Lung microvascular endothelial cell (primary cell): ENCODE data around the gene MBNL1. TPM values are rescaled to one million over a fixed set of nuclear protein-coding genes. Genes with fewer than 3 reads are reported as not detected.

Source experiments
- DNase-seq, 2 donors: peaks; one replicate each; pipeline versions ENCODE4 v3.0.0 to v3.0.0-alpha.2; 2010; ENCODE audit warnings: low read depth in 2 of 2
- total RNA-seq: library from RNA; depleted of rRNA; stranded (reverse); fragments of >200 nt; gene quantifications from 2 replicates; pipeline ENCODE4 v1.2.1, GENCODE V29; 2014

The MBNL1 gene
- total RNA-seq, 1 donor from 2014 or later, result 206 TPM

- peak in 1 of 2 donors; percentile 26 for DNase-seq
Observed at GRCh38 chr3:152443212-152444023, 174.7 kb downstream of the MBNL1 start.

- peak; percentile 67 to 68 for DNase-seq
Observed at GRCh38 chr3:152444029-152444641, 175.4 kb downstream of the MBNL1 start.

GRCh38 chr3:152445212-152445611 lies 176.5 kb downstream of the MBNL1 start:
- DNase-seq, result no peak

GRCh38 chr3:152446495-152446894 lies 177.8 kb downstream of the MBNL1 start:
- no peak for DNase-seq

- no peak for DNase-seq
Observed at GRCh38 chr3:152447511-152447910, 178.8 kb downstream of the MBNL1 start.

GRCh38 chr3:152448091-152448490 lies 179.4 kb downstream of the MBNL1 start:
- no peak for DNase-seq

- DNase-seq, result no peak
Observed at GRCh38 chr3:152452318-152452717, 183.6 kb downstream of the MBNL1 start.

- no peak for DNase-seq
Observed at GRCh38 chr3:152454076-152454875, 185.5 kb downstream of the MBNL1 start.

GRCh38 chr3:152455989-152456388 lies 187.3 kb downstream of the MBNL1 start:
- no peak for DNase-seq

- DNase-seq, result no peak
Observed at GRCh38 chr3:152457500-152458375, 189.0 kb downstream of the MBNL1 start.

GRCh38 chr3:152458376-152459117 lies 189.8 kb downstream of the MBNL1 start:
- no peak for DNase-seq

GRCh38 chr3:152459118-152459515 lies 190.4 kb downstream of the MBNL1 start:
- DNase-seq, result no peak

- DNase-seq, result no peak
Observed at GRCh38 chr3:152459572-152459971, 190.8 kb downstream of the MBNL1 start.

- peak; percentile 32 to 54 for DNase-seq
Observed at GRCh38 chr3:152460936-152461335, 192.2 kb downstream of the MBNL1 start.

GRCh38 chr3:152461460-152461859 lies 192.7 kb downstream of the MBNL1 start:
- no peak for DNase-seq

- DNase-seq, result peak; percentile 44 to 51
Observed at GRCh38 chr3:152466784-152467183, 198.1 kb downstream of the MBNL1 start.

- no peak for DNase-seq
Observed at GRCh38 chr3:152469248-152470025, 200.7 kb downstream of the MBNL1 start.

GRCh38 chr3:152470095-152470494 lies 201.4 kb downstream of the MBNL1 start:
- no peak for DNase-seq

- DNase-seq, result no peak
Observed at GRCh38 chr3:152470893-152471292, 202.2 kb downstream of the MBNL1 start.
